ENCODE measurements around the gene ECEL1. TPM values are rescaled to one million over a fixed set of nuclear protein-coding genes. Genes with fewer than 3 reads are reported as not detected.

Gene ECEL1
- total and polyA plus RNA-seq, 8 donors, result 0.35 to 1.1 TPM; not detected in 6

DNA sequence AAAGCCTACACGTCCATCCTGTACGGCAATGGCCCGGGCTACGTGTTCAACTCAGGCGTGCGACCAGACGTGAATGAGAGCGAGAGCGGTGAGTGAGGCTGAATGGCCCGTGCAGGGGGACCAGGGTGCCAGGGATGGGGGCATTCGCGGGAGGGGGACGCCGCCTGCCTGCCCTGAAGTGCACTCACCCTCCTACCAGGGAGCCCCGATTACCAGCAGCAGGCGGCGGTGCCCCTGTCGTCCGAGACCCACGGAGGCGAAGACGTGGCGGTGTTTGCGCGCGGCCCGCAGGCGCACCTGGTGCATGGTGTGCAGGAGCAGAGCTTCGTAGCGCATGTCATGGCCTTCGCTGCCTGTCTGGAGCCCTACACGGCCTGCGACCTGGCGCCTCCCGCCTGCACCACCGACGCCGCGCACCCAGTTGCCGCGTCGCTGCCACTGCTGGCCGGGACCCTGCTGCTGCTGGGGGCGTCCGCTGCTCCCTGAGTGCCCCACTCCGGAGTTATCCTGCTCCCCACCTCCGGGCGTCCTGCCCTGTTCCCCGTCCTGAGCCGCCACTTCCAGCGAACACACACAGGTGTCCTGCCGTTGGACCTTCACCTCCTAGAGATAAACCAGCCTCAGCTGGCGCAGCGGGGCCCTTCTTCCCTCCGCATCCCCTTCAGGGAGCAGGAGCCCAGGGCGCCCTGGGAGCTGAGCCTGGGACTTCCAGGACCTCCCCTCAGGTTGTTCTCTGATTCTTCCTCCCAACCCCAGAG, 28.8 kb downstream of the ECEL1 start:
- Histone ChIP-seq H3K4me3 (no peak overlapping the region), H3K36me3 (no peaks in the 10 kb centered on the region), H3K9me3 (no peaks in the 10 kb centered on the region), H3K27ac (no peak overlapping the region), H3K27me3 (peaks cover 0 to 55% (median 21%) of the 10 kb centered on the region in 3 donors), H3K4me1 (no peaks in the 10 kb centered on the region)
- intact Hi-C loops (cut with DNase I; ENCODE audit: low total_unique reads), result no loop called here
- DNase-seq, result no peak
- WGBS, 5 donors, result 45 to 61% (median 56%) methylated on average over 24 to 56 of the region's 56 CpGs
- TF ChIP-seq POLR2AphosphoS5 (IDR thresholded peaks at IDR 0.05) (no peak), POLR2A (IDR thresholded peaks at IDR 0.05) (no peak), EP300 (IDR thresholded peaks at IDR 0.05) (no peak)
- TF ChIP-seq, protein P1, sequence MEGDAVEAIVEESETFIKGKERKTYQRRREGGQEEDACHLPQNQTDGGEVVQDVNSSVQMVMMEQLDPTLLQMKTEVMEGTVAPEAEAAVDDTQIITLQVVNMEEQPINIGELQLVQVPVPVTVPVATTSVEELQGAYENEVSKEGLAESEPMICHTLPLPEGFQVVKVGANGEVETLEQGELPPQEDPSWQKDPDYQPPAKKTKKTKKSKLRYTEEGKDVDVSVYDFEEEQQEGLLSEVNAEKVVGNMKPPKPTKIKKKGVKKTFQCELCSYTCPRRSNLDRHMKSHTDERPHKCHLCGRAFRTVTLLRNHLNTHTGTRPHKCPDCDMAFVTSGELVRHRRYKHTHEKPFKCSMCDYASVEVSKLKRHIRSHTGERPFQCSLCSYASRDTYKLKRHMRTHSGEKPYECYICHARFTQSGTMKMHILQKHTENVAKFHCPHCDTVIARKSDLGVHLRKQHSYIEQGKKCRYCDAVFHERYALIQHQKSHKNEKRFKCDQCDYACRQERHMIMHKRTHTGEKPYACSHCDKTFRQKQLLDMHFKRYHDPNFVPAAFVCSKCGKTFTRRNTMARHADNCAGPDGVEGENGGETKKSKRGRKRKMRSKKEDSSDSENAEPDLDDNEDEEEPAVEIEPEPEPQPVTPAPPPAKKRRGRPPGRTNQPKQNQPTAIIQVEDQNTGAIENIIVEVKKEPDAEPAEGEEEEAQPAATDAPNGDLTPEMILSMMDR (IDR thresholded peaks at IDR 0.05), result no peak

DNA sequence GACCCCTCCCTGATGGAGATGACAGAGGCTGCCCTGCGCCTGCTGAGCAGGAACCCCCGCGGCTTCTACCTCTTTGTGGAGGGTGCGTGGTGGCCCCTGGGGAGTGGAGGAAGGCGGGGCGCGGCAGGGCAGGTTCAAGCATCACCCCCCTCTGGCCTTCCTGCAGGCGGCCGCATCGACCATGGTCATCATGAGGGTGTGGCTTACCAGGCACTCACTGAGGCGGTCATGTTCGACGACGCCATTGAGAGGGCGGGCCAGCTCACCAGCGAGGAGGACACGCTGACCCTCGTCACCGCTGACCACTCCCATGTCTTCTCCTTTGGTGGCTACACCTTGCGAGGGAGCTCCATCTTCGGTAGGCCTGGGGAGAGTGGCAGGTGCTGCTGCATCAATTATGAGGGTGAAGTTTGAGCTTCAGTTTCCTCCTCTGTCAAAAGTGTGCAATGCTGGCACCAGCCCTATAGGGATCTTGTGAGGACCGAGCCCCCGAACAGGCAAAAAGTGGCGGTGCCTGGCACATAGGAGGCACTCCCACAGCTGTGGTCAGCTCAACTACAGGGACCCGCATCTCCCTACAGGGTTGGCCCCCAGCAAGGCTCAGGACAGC, 29.5 kb downstream of the ECEL1 start:
- peaks cover 0 to 52% (median 21%) of the 10 kb centered on the region in 3 donors for H3K27me3 ChIP-seq
- H3K4me1 ChIP-seq, result no peaks in the 10 kb centered on the region
- no peak overlapping the region for H3K4me3 ChIP-seq
- intact Hi-C loops (cut with DNase I; ENCODE audit: low total_unique reads), result no loop called here
- TF ChIP-seq POLR2AphosphoS5 (IDR thresholded peaks at IDR 0.05) (no peak), POLR2A (IDR thresholded peaks at IDR 0.05) (no peak), EP300 (IDR thresholded peaks at IDR 0.05) (no peak)
- TF ChIP-seq, protein P1 (IDR thresholded peaks at IDR 0.05), result no peak
- no peaks in the 10 kb centered on the region for H3K9me3 ChIP-seq
- H3K27ac ChIP-seq, result no peak overlapping the region
- 79 to 89% (median 85%) methylated on average over 8 to 25 of the region's 25 CpGs for WGBS, 5 donors
- H3K36me3 ChIP-seq, result no peaks in the 10 kb centered on the region
- no peak for DNase-seq

DNA sequence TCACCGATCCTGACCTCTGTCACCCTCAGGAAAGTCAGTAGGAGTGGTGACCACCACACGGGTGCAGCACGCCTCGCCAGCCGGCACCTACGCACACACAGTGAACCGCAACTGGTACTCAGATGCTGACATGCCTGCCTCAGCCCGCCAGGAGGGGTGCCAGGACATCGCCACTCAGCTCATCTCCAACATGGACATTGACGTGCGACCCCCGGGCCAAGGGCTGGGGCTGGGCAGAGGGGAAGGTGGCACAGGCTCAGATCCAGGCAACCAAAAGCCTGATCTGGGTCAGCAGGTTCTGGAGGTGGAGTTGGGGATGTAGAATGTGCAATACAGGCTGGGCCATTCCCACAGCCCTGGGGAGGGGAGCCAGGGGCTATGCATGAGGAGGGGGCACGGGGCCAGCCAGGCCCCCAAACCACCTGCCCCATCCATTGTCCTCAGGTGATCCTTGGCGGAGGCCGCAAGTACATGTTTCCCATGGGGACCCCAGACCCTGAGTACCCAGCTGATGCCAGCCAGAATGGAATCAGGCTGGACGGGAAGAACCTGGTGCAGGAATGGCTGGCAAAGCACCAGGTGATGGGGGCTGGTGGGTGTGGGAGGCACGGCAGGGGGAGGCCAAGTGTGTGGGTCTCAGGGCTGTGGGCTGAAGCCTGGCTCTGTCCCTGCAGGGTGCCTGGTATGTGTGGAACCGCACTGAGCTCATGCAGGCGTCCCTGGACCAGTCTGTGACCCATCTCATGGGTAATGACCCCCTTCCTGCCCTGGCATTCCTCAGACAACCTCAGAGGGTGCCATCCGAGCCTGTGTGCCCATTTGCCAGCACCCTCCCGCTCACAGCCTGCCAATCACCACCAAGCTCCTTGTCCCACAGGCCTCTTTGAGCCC, 30.3 kb downstream of the ECEL1 start:
- Histone ChIP-seq H3K9me3 (no peaks in the 10 kb centered on the region), H3K4me1 (no peaks in the 10 kb centered on the region), H3K27me3 (peaks cover 0 to 52% (median 21%) of the 10 kb centered on the region in 3 donors), H3K36me3 (no peaks in the 10 kb centered on the region), H3K27ac (no peak overlapping the region), H3K4me3 (no peak overlapping the region)
- no peak for TF ChIP-seq EP300 (IDR thresholded peaks at IDR 0.05)
- no peak for TF ChIP-seq POLR2AphosphoS5 (IDR thresholded peaks at IDR 0.05)
- no peak for TF ChIP-seq POLR2A (IDR thresholded peaks at IDR 0.05)
- TF ChIP-seq, protein P1 (IDR thresholded peaks at IDR 0.05), result no peak
- WGBS, 5 donors, result 83 to 88% (median 85%) methylated on average over 20 to 21 of the region's 21 CpGs
- intact Hi-C loops (cut with DNase I; ENCODE audit: low total_unique reads), result no loop called here
- DNase-seq, result no peak

Measured in stomach (tissue), 9 donors.